Mesenchymal stem cell (in vitro differentiated cells and primary cell): ENCODE measurements around the gene ITGB7.

ENCODE experiments used
- DNase-seq: peaks from one replicate; pipeline ENCODE4 v3.0.0-alpha.2; 2013
- H2AFZ ChIP-seq: one replicate; pipeline ENCODE4 v1.6.1; 2013; ENCODE audit warnings: low read depth, mild to moderate bottlenecking, control low read depth, inconsistent platforms, low read length, moderate library complexity
- H2AK5ac ChIP-seq: 2 replicates; pipeline ENCODE4 v1.6.1; 2013; ENCODE audit warnings: low read length, moderate library complexity, mild to moderate bottlenecking, inconsistent platforms; ENCODE audit not compliant: severe bottlenecking
- H2BK120ac ChIP-seq: one replicate; pipeline ENCODE4 v1.6.1; 2013; ENCODE audit warnings: low read depth, mild to moderate bottlenecking, inconsistent platforms, low read length, moderate library complexity
- H2BK12ac ChIP-seq, 2 experiments: one replicate each; pipeline ENCODE4 v1.6.1; 2013; ENCODE audit warnings: inconsistent platforms in 2 of 2, low read length in 2 of 2, mild to moderate bottlenecking in 2 of 2, moderate library complexity in 2 of 2, control low read depth in 1 of 2
- H2BK15ac ChIP-seq: one replicate; pipeline ENCODE4 v1.6.1; 2013; ENCODE audit warnings: mild to moderate bottlenecking, low read depth, inconsistent platforms; ENCODE audit not compliant: poor library complexity, severe bottlenecking
- H2BK5ac ChIP-seq: 2 replicates; pipeline ENCODE4 v1.6.1; 2013; ENCODE audit warnings: low read depth, mild to moderate bottlenecking, low read length, control low read depth, inconsistent platforms; ENCODE audit not compliant: poor library complexity, severe bottlenecking
- H3K14ac ChIP-seq, 2 experiments: one replicate each; pipeline ENCODE4 v1.6.1; 2013; ENCODE audit warnings: inconsistent platforms in 2 of 2, low read length in 2 of 2, control low read depth in 1 of 2, mild to moderate bottlenecking in 1 of 2, moderate library complexity in 1 of 2
- H3K18ac ChIP-seq, 2 experiments: one replicate each; pipeline ENCODE4 v1.6.1; 2013; ENCODE audit warnings: inconsistent platforms in 2 of 2, low read length in 2 of 2, control low read depth in 1 of 2, low read depth in 1 of 2, mild to moderate bottlenecking in 1 of 2
- H3K23ac ChIP-seq, 2 experiments: one replicate each; pipeline ENCODE4 v1.6.1; 2013; ENCODE audit warnings: inconsistent platforms in 2 of 2, low read length in 2 of 2, mild to moderate bottlenecking in 2 of 2, moderate library complexity in 2 of 2, control low read depth in 1 of 2
- H3K27ac ChIP-seq: 2 replicates; pipeline ENCODE4 v1.5.1; 2013; ENCODE audit warnings: mild to moderate bottlenecking, moderate library complexity, low read length, control low read depth, inconsistent platforms; ENCODE audit not compliant: poor library complexity, severe bottlenecking
- H3K27me3 ChIP-seq, 2 experiments: 2 replicates each; pipeline versions ENCODE4 v1.6.1 to v1.7.0; 2013; ENCODE audit warnings: low read length in 2 of 2, mild to moderate bottlenecking in 2 of 2, moderate library complexity in 2 of 2, control low read depth in 1 of 2, inconsistent platforms in 1 of 2; ENCODE audit not compliant: control insufficient read depth in 1 of 2, insufficient read depth in 1 of 2
- H3K36me3 ChIP-seq, 2 experiments: 2 replicates each; pipeline versions ENCODE4 v1.6.1 to v1.7.0; 2013; ENCODE audit warnings: low read length in 2 of 2, control low read depth in 1 of 2, inconsistent platforms in 1 of 2, low read depth in 1 of 2, mild to moderate bottlenecking in 1 of 2; ENCODE audit not compliant: insufficient read depth in 2 of 2, control insufficient read depth in 1 of 2
- H3K4ac ChIP-seq, 2 experiments: one replicate each; pipeline ENCODE4 v1.6.1; 2013; ENCODE audit warnings: inconsistent platforms in 2 of 2, low read length in 2 of 2, mild to moderate bottlenecking in 2 of 2, moderate library complexity in 2 of 2, control low read depth in 1 of 2, low read depth in 1 of 2
- H3K4me1 ChIP-seq: 2 replicates; pipeline ENCODE4 v1.6.1; 2013; ENCODE audit warnings: low read depth, low read length, control low read depth; ENCODE audit not compliant: control insufficient read depth, insufficient read depth
- H3K4me2 ChIP-seq: 2 replicates; pipeline ENCODE4 v1.6.1; 2013; ENCODE audit warnings: low read length, mild to moderate bottlenecking, inconsistent platforms; ENCODE audit not compliant: poor library complexity, severe bottlenecking
- H3K4me3 ChIP-seq, 2 experiments: 2 replicates each; pipeline versions ENCODE4 v1.5.1 to v1.7.0; 2013; ENCODE audit warnings: low read length in 2 of 2, mild to moderate bottlenecking in 2 of 2, control low read depth in 1 of 2, low read depth in 1 of 2; ENCODE audit not compliant: insufficient read depth in 1 of 2
- H3K79me1 ChIP-seq: replicated peaks from 2 replicates; pipeline ENCODE4 v1.6.1; 2013; ENCODE audit warnings: mild to moderate bottlenecking, control low read depth, low read length, inconsistent platforms; ENCODE audit not compliant: poor library complexity, severe bottlenecking
- H3K9ac ChIP-seq: 2 replicates; pipeline ENCODE4 v1.7.0; 2013; ENCODE audit warnings: mild to moderate bottlenecking, low read length, moderate library complexity
- H3K9me3 ChIP-seq: 2 replicates; pipeline ENCODE4 v1.7.0; 2013; ENCODE audit warnings: mild to moderate bottlenecking, low read length; ENCODE audit not compliant: control insufficient read depth
- H4K8ac ChIP-seq: one replicate; pipeline ENCODE4 v1.6.1; 2013; ENCODE audit warnings: inconsistent platforms, mild to moderate bottlenecking, low read length, moderate library complexity
- H4K91ac ChIP-seq: one replicate; pipeline ENCODE4 v1.6.1; 2013; ENCODE audit warnings: mild to moderate bottlenecking, low read length, inconsistent platforms
- WGBS: methylation state at CpG from one replicate; pipeline ENCODE4 v1.1.7; 2013; ENCODE audit warnings: mixed read lengths; 5-methylcytosine and 5-hydroxymethylcytosine counted together

ITGB7 gene

GRCh38 chr12:53230108-53230845 lies 23.2 kb upstream of the ITGB7 start:
- DNase-seq: no peak
- no peak overlapping the region for H3K18ac ChIP-seq
- H2BK120ac ChIP-seq: no peak overlapping the region
- H3K36me3 ChIP-seq: peaks cover 13 to 18% of the 10 kb centered on the region in 2 experiments
- H4K8ac ChIP-seq: no peak overlapping the region
- H2AK5ac ChIP-seq: no peak overlapping the region
- no peak overlapping the region for H3K4me2 ChIP-seq
- no peak overlapping the region for H2AFZ ChIP-seq
- no peak overlapping the region for H2BK12ac ChIP-seq
- H3K4me3 ChIP-seq: no peak overlapping the region
- H3K27me3 ChIP-seq: peaks cover 0 to 21% of the 10 kb centered on the region in 2 experiments
- no peak overlapping the region for H2BK5ac ChIP-seq
- peaks cover 30% of the 10 kb centered on the region for H3K4me1 ChIP-seq
- no peak overlapping the region for H3K9ac ChIP-seq
- no peak overlapping the region for H4K91ac ChIP-seq
- WGBS: 96% methylated on average over 6 of the region's 10 CpGs
- H2BK15ac ChIP-seq: no peak overlapping the region
- H3K14ac ChIP-seq: no peak overlapping the region
- H3K79me1 ChIP-seq: peaks cover 8% of the 10 kb centered on the region
- H3K9me3 ChIP-seq: no peaks in the 10 kb centered on the region
- H3K27ac ChIP-seq: no peak overlapping the region
- H3K4ac ChIP-seq: no peak overlapping the region
- peak overlapping the region in 1 of 2 experiments; percentile 28 for H3K23ac ChIP-seq

- H3K27me3 ChIP-seq: peaks cover 0 to 13% of the 10 kb centered on the region in 2 experiments
- H4K8ac ChIP-seq: no peak overlapping the region
- no peak overlapping the region for H2BK120ac ChIP-seq
- H3K27ac ChIP-seq: no peak overlapping the region
- no peak overlapping the region for H3K18ac ChIP-seq
- H3K36me3 ChIP-seq: peaks cover 13 to 18% of the 10 kb centered on the region in 2 experiments
- H4K91ac ChIP-seq: no peak overlapping the region
- no peak overlapping the region for H2AK5ac ChIP-seq
- H3K4me3 ChIP-seq: no peak overlapping the region
- H2AFZ ChIP-seq: no peak overlapping the region
- 99% methylated on average over 2 of the region's 2 CpGs for WGBS
- H2BK15ac ChIP-seq: no peak overlapping the region
- H2BK5ac ChIP-seq: no peak overlapping the region
- H3K4me1 ChIP-seq: peaks cover 33% of the 10 kb centered on the region
- H3K9ac ChIP-seq: no peak overlapping the region
- no peak overlapping the region for H2BK12ac ChIP-seq
- no peak for DNase-seq
- H3K4ac ChIP-seq: no peak overlapping the region
- H3K9me3 ChIP-seq: no peaks in the 10 kb centered on the region
- H3K14ac ChIP-seq: no peak overlapping the region
- peaks cover 8% of the 10 kb centered on the region for H3K79me1 ChIP-seq
- no peak overlapping the region for H3K4me2 ChIP-seq
- H3K23ac ChIP-seq: no peak overlapping the region
Observed at GRCh38 chr12:53229454-53229853, 22.4 kb upstream of the ITGB7 start.

- no peak overlapping the region for H2BK5ac ChIP-seq
- no peak overlapping the region for H3K4me2 ChIP-seq
- H3K4ac ChIP-seq: no peak overlapping the region
- H3K27ac ChIP-seq: no peak overlapping the region
- H3K9ac ChIP-seq: no peak overlapping the region
- peaks cover 13 to 18% of the 10 kb centered on the region in 2 experiments for H3K36me3 ChIP-seq
- H3K27me3 ChIP-seq: no peaks in the 10 kb centered on the region
- 100% methylated on average over 1 of the region's 1 CpG for WGBS
- no peak overlapping the region for H3K18ac ChIP-seq
- H2AFZ ChIP-seq: no peak overlapping the region
- peaks cover 37% of the 10 kb centered on the region for H3K4me1 ChIP-seq
- H3K79me1 ChIP-seq: peaks cover 8% of the 10 kb centered on the region
- H4K8ac ChIP-seq: no peak overlapping the region
- no peak overlapping the region for H2AK5ac ChIP-seq
- H3K9me3 ChIP-seq: no peaks in the 10 kb centered on the region
- no peak overlapping the region for H2BK15ac ChIP-seq
- H3K23ac ChIP-seq: no peak overlapping the region
- no peak overlapping the region for H4K91ac ChIP-seq
- DNase-seq: no peak
- no peak overlapping the region for H3K4me3 ChIP-seq
- H2BK120ac ChIP-seq: no peak overlapping the region
- no peak overlapping the region for H3K14ac ChIP-seq
- no peak overlapping the region for H2BK12ac ChIP-seq
Observed at GRCh38 chr12:53227836-53228235, 20.8 kb upstream of the ITGB7 start.

- H3K4me1 ChIP-seq: peaks cover 37% of the 10 kb centered on the region
- no peak overlapping the region for H2BK15ac ChIP-seq
- no peak overlapping the region for H2AFZ ChIP-seq
- no peak overlapping the region for H3K14ac ChIP-seq
- 94% methylated on average over 11 of the region's 11 CpGs for WGBS
- no peak overlapping the region for H3K23ac ChIP-seq
- H2BK5ac ChIP-seq: no peak overlapping the region
- no peak overlapping the region for H3K27ac ChIP-seq
- H4K91ac ChIP-seq: no peak overlapping the region
- H3K9me3 ChIP-seq: no peaks in the 10 kb centered on the region
- H2BK120ac ChIP-seq: no peak overlapping the region
- no peak overlapping the region for H3K4ac ChIP-seq
- H2AK5ac ChIP-seq: no peak overlapping the region
- H3K4me2 ChIP-seq: no peak overlapping the region
- no peak overlapping the region for H4K8ac ChIP-seq
- DNase-seq: no peak
- H3K27me3 ChIP-seq: no peaks in the 10 kb centered on the region
- H3K36me3 ChIP-seq: peaks cover 13 to 18% of the 10 kb centered on the region in 2 experiments
- H3K79me1 ChIP-seq: peaks cover 8% of the 10 kb centered on the region
- no peak overlapping the region for H3K18ac ChIP-seq
- H2BK12ac ChIP-seq: no peak overlapping the region
- H3K4me3 ChIP-seq: no peak overlapping the region
- no peak overlapping the region for H3K9ac ChIP-seq
Observed at GRCh38 chr12:53227341-53227740, 20.3 kb upstream of the ITGB7 start.
